Measurements from ENCODE around the gene LRRC43. TPM values are rescaled to one million over a fixed set of nuclear protein-coding genes. Genes with fewer than 3 reads are reported as not detected.

LRRC43 gene
- total and polyA plus RNA-seq, 2 of the 4 experiments (the other 2 are of a cell fraction): 0.26 to 0.36 TPM

DNA sequence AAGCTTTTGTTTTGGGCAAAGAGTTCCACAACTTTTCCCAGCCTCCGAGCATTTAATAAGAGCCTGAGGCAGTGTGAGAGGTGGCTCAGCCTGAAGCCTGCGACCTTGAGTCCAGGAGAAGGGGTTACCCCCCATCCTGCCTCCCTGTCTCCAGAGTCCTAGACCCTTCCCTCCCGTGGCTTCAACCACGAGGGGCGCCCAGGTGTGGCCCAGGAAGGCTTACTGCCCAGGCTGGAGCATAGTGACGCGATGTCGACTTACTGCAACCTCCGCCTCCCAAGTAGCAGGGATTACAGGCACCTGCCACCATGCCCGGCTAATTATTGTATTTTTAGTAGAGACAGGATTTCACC is 641 bp downstream of the LRRC43 start:
- Histone ChIP-seq H3K9me1 (ENCODE audit: insufficient read depth, low read length) (no peaks in the 10 kb centered on the region), H3K9me3 (ENCODE audit: control insufficient read depth, insufficient read depth, low read length) (0 out of 2 replicates have a peak, but pooled peaks cover 2% of the 10 kb centered on the region), H3K9ac (ENCODE audit: low read depth, low read length) (no peak overlapping the region), H3K56ac (ENCODE audit: extremely low read depth, insufficient read depth, low read length) (no peak overlapping the region), H4K91ac (ENCODE audit: insufficient read depth, low read depth, low read length) (no peak overlapping the region), H3K79me1 (ENCODE audit: low read depth in 1 of 2, low read length in 2 of 2) (no peaks in the 10 kb centered on the region), H3K36me3 (ENCODE audit: control insufficient read depth, insufficient read depth, low read length) (no peaks in the 10 kb centered on the region), H2AFZ (replicated peaks; ENCODE audit: low read length, poor library complexity) (peak overlapping the region; percentile 84), H2BK20ac (ENCODE audit: low read depth, low read length) (no peak overlapping the region), H3K23ac (ENCODE audit: low read depth, low read length) (no peak overlapping the region), H3K14ac (replicated peaks; ENCODE audit: low read depth, low read length) (no peak overlapping the region), H2BK15ac (ENCODE audit: low read depth, low read length) (no peak overlapping the region), H3K4me3 (ENCODE audit: insufficient read depth, low read depth, low read length) (no peak overlapping the region), H3K18ac (ENCODE audit: low read depth, low read length) (no peak overlapping the region), H3K4me1 (ENCODE audit: control insufficient read depth, insufficient read depth, low read length) (peaks cover 5% of the 10 kb centered on the region; the same call in 1 of the 2 replicates), H2AK9ac (replicated peaks; ENCODE audit: low read depth, low read length, poor library complexity) (no peak overlapping the region), H2BK120ac (ENCODE audit: low read depth, low read length) (no peak overlapping the region), H3K4ac (ENCODE audit: low read depth, low read length) (no peak overlapping the region), H2AK5ac (ENCODE audit: low read depth, low read length) (peak overlapping the region; percentile 59; the same call in 1 of the 2 replicates), H4K8ac (ENCODE audit: low read depth in 2 of 2, low read length in 2 of 2) (no peak overlapping the region), H4K5ac (ENCODE audit: low read depth, low read length) (no peak overlapping the region), H2BK5ac (ENCODE audit: low read depth, low read length, poor library complexity, severe bottlenecking) (no peak overlapping the region), H3K27ac (ENCODE audit: insufficient read depth, low read length) (no peak overlapping the region), H3K27me3 (ENCODE audit: control insufficient read depth, insufficient read depth, low read length) (no peaks in the 10 kb centered on the region), H4K20me1 (ENCODE audit: insufficient read depth, low read length) (peaks cover 4% of the 10 kb centered on the region; the same call in 1 of the 2 replicates), H3K4me2 (ENCODE audit: low read depth, low read length) (no peak overlapping the region; the same call in 1 of the 2 replicates)
- no peak for DNase-seq
- in situ Hi-C loops (cut with MboI; ENCODE audit: low sequenced_read_pairs): no loop called here
- POLR2A ChIA-PET (ENCODE audit: unreplicated experiment): no interaction called here
- intact Hi-C loops (cut with micrococcal nuclease): no loop called here
- TF ChIP-seq, protein P1, sequence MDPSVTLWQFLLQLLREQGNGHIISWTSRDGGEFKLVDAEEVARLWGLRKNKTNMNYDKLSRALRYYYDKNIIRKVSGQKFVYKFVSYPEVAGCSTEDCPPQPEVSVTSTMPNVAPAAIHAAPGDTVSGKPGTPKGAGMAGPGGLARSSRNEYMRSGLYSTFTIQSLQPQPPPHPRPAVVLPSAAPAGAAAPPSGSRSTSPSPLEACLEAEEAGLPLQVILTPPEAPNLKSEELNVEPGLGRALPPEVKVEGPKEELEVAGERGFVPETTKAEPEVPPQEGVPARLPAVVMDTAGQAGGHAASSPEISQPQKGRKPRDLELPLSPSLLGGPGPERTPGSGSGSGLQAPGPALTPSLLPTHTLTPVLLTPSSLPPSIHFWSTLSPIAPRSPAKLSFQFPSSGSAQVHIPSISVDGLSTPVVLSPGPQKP (IDR thresholded peaks at IDR 0.05; ENCODE audit: borderline replicate concordance, low read depth, low read length): no peak
- no peak for TF ChIP-seq CEBPB (IDR thresholded peaks at IDR 0.05; ENCODE audit: low read depth, low read length)
- no peak for TF ChIP-seq POLR2A (IDR thresholded peaks at IDR 0.05; ENCODE audit: low read depth, low read length)
- TF ChIP-seq FOS (IDR thresholded peaks at IDR 0.05; ENCODE audit: low read depth, low read length): no peak
- TF ChIP-seq BHLHE40 (IDR thresholded peaks at IDR 0.05; ENCODE audit: low read depth, low read length): no peak
- TF ChIP-seq MXI1 (IDR thresholded peaks at IDR 0.05; ENCODE audit: borderline replicate concordance, low read depth, low read length): no peak
- no peak for TF ChIP-seq CHD1 (IDR thresholded peaks at IDR 0.05; ENCODE audit: low read depth, low read length)
- TF ChIP-seq, protein P2, sequence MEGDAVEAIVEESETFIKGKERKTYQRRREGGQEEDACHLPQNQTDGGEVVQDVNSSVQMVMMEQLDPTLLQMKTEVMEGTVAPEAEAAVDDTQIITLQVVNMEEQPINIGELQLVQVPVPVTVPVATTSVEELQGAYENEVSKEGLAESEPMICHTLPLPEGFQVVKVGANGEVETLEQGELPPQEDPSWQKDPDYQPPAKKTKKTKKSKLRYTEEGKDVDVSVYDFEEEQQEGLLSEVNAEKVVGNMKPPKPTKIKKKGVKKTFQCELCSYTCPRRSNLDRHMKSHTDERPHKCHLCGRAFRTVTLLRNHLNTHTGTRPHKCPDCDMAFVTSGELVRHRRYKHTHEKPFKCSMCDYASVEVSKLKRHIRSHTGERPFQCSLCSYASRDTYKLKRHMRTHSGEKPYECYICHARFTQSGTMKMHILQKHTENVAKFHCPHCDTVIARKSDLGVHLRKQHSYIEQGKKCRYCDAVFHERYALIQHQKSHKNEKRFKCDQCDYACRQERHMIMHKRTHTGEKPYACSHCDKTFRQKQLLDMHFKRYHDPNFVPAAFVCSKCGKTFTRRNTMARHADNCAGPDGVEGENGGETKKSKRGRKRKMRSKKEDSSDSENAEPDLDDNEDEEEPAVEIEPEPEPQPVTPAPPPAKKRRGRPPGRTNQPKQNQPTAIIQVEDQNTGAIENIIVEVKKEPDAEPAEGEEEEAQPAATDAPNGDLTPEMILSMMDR (conservative IDR thresholded peaks at IDR 0.05; ENCODE audit: low read depth, low read length): no peak
- no peak for TF ChIP-seq RCOR1 (IDR thresholded peaks at IDR 0.05; ENCODE audit: insufficient replicate concordance, low read length)
- no peak for TF ChIP-seq MAFK (IDR thresholded peaks at IDR 0.05; ENCODE audit: low read depth, low read length)
- WGBS, 2 experiments (ENCODE audit: extremely low coverage in 2 of 2, insufficient read length in 1 of 2): 67% methylated on average over 1 of the region's 10 CpGs; no CpG with 5 or more reads in 1 of the 2 experiments
- ATAC-seq (ENCODE audit: low read depth): no peak
- no TSS peak for BruUV-seq (replicated peaks)
- dilution Hi-C loops (cut with HindIII; ENCODE audit: low sequenced_read_pairs, unreplicated experiment): no loop called here
- CTCF ChIA-PET: interaction anchor here (0.9 kb wide), 1 partner anchor 129 kb away, joined by 3 read pairs; no protein-coding TSS in a partner anchor

Data from IMR-90 (cell line).